ENCODE results near the gene ZNF175. TPM values are rescaled to one million over a fixed set of nuclear protein-coding genes. Genes with fewer than 3 reads are reported as not detected.

Gene ZNF175
- total and polyA plus RNA-seq, 12 donors = 1.6 to 9.6 (median 8.1) TPM

DNA sequence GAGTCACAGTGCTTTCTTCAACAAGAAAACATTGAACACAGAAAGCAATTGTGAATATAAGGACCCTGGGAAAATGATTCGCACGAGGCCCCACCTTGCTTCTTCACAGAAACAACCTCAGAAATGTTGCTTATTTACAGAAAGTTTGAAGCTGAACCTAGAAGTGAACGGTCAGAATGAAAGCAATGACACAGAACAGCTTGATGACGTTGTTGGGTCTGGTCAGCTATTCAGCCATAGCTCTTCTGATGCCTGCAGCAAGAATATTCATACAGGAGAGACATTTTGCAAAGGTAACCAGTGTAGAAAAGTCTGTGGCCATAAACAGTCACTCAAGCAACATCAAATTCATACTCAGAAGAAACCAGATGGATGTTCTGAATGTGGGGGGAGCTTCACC lies 15.7 kb downstream of the ZNF175 start:
- no peaks in the 10 kb centered on the region for H3K27me3 ChIP-seq
- peaks cover 0 to 40% (median 14%) of the 10 kb centered on the region in 11 donors for H3K9me3 ChIP-seq
- no peak for DNase-seq
- no peak for ATAC-seq
- no peak overlapping the region for H3K27ac ChIP-seq
- no peak for TF ChIP-seq CTCF (IDR thresholded peaks at IDR 0.05)
- no peak overlapping the region for H3K4me3 ChIP-seq
- H3K36me3 ChIP-seq = peaks cover 0 to 68% (median 55%) of the 10 kb centered on the region in 9 donors
- intact Hi-C loops (cut with DNase I) = no loop called here
- WGBS, 2 donors = 97 to 99% methylated on average over 4 of the region's 4 CpGs
- no peaks in the 10 kb centered on the region for H3K4me1 ChIP-seq

DNA sequence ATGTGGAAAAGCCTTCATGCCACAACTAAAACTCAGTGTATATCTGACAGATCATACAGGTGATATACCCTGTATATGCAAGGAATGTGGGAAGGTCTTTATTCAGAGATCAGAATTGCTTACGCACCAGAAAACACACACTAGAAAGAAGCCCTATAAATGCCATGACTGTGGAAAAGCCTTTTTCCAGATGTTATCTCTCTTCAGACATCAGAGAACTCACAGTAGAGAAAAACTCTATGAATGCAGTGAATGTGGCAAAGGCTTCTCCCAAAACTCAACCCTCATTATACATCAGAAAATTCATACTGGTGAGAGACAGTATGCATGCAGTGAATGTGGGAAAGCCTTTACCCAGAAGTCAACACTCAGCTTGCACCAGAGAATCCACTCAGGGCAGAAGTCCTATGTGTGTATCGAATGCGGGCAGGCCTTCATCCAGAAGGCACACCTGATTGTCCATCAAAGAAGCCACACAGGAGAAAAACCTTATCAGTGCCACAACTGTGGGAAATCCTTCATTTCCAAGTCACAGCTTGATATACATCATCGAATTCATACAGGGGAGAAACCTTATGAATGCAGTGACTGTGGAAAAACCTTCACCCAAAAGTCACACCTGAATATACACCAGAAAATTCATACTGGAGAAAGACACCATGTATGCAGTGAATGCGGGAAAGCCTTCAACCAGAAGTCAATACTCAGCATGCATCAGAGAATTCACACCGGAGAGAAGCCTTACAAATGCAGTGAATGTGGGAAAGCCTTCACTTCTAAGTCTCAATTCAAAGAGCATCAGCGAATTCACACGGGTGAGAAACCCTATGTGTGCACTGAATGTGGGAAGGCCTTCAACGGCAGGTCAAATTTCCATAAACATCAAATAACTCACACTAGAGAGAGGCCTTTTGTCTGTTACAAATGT lies 16.4 kb downstream of the ZNF175 start:
- DNase-seq (no peak), ATAC-seq (no peak)
- H3K4me3 ChIP-seq = no peak overlapping the region
- no peak overlapping the region for H3K27ac ChIP-seq
- peaks cover 0 to 40% (median 14%) of the 10 kb centered on the region in 11 donors for H3K9me3 ChIP-seq
- no peaks in the 10 kb centered on the region for H3K27me3 ChIP-seq
- TF ChIP-seq CTCF (IDR thresholded peaks at IDR 0.05) = no peak
- peaks cover 0 to 61% (median 52%) of the 10 kb centered on the region in 9 donors for H3K36me3 ChIP-seq
- H3K4me1 ChIP-seq = no peaks in the 10 kb centered on the region
- intact Hi-C loops (cut with DNase I) = no loop called here
- 98 to 99% methylated on average over 9 of the region's 9 CpGs for WGBS, 2 donors

DNA sequence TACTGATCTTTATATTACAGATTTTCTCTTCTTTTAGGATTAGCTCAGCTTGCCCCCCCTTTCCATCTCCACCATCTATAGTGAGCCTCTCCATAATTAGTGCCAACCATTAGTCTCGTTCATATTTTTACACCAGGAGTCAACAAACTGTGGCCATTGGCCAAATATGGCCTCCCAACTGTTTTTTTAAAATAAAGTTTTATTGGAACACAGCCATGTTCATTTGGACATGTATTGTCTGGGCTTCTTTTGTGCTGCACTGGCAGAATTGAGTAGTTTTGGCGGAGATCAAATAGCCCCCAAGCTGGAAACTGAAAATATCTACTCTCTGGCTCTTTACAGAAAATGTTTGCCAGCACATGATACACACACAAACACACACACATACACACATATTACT lies 18.4 kb downstream of the ZNF175 start:
- intact Hi-C loops (cut with DNase I) = no loop called here
- no peak for TF ChIP-seq CTCF (IDR thresholded peaks at IDR 0.05)
- Histone ChIP-seq H3K9me3 (peaks cover 0 to 40% (median 14%) of the 10 kb centered on the region in 11 donors), H3K27ac (no peak overlapping the region), H3K27me3 (no peaks in the 10 kb centered on the region), H3K4me3 (no peak overlapping the region), H3K4me1 (peaks cover 0 to 11% (median 9%) of the 10 kb centered on the region in 9 donors), H3K36me3 (peaks cover 0 to 41% (median 34%) of the 10 kb centered on the region in 9 donors)
- ATAC-seq = no peak
- WGBS, 2 donors = 95 to 98% methylated on average over 2 of the region's 2 CpGs
- no peak for DNase-seq

DNA sequence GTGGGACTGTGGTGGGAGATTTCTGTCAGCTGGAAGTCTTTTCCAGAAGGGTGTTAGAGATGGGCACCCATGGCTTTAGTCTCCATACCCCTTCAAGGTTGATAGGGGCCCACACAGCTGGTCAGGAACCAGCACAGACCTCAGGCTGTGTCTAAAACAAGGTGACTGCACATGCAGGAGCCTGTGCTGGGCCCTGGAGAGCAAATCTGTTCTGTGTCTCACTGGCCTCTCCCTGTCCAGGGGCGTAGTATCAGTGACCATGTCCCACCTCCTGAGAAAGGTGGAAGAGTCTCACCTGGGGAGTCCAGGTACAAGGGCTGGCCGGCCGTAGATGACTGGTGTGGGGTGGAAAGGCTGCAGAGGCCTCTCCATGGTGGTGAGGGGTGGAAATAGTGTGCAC lies 19.4 kb downstream of the ZNF175 start:
- no peak overlapping the region for H3K27ac ChIP-seq
- H3K9me3 ChIP-seq = peaks cover 0 to 31% (median 14%) of the 10 kb centered on the region in 11 donors
- peaks cover 0 to 31% (median 25%) of the 10 kb centered on the region in 9 donors for H3K36me3 ChIP-seq
- DNase-seq = no peak
- ATAC-seq = no peak
- no peaks in the 10 kb centered on the region for H3K27me3 ChIP-seq
- intact Hi-C loops (cut with DNase I) = loop anchor here in 3 of 10 donors (10.0 kb wide), 1 partner anchor 486 kb away; the partner anchor contains the start of gene CTU1 (in 3 of the 3)
- WGBS, 2 donors = 80 to 96% methylated on average over 3 of the region's 3 CpGs
- H3K4me3 ChIP-seq = no peak overlapping the region
- TF ChIP-seq CTCF (IDR thresholded peaks at IDR 0.05) = no peak
- H3K4me1 ChIP-seq = peaks cover 0 to 17% (median 14%) of the 10 kb centered on the region in 9 donors

Measured in heart right ventricle (tissue), 16 donors.